Inflammatory macrophage treated with lipopolysaccharide for 4 hours (primary cell): ENCODE measurements around the gene TPGS1.

ENCODE experiments used
- DNase-seq: peaks from one replicate; pipeline ENCODE4 v3.0.0-alpha.2; 2020

TPGS1 gene

GRCh38 chr19:522726-523125, 15.4 kb downstream of the TPGS1 start:
- no peak for DNase-seq

- DNase-seq: no peak
Measured at GRCh38 chr19:524062-524674, 16.9 kb downstream of the TPGS1 start.

GRCh38 chr19:525029-525428, 17.7 kb downstream of the TPGS1 start:
- DNase-seq: no peak

- no peak for DNase-seq
Measured at GRCh38 chr19:525857-526419, 18.6 kb downstream of the TPGS1 start.

GRCh38 chr19:530134-531008, 23.1 kb downstream of the TPGS1 start:
- DNase-seq: no peak

GRCh38 chr19:531009-531752, 23.9 kb downstream of the TPGS1 start:
- peak; percentile 91 for DNase-seq

- DNase-seq: peak; percentile 16
Measured at GRCh38 chr19:531753-532560, 24.7 kb downstream of the TPGS1 start, which contains the start of gene CDC34. TSS of gene CDC34 (plus strand) at chr19:531760. CDS start at chr19:531932, 172 bp downstream.

- peak; percentile 52 for DNase-seq
Measured at GRCh38 chr19:532561-533363, 25.5 kb downstream of the TPGS1 start.

GRCh38 chr19:533364-534058, 26.2 kb downstream of the TPGS1 start:
- DNase-seq: no peak

- DNase-seq: no peak
Measured at GRCh38 chr19:534088-534487, 26.8 kb downstream of the TPGS1 start.

- no peak for DNase-seq
Measured at GRCh38 chr19:535017-535835, 27.9 kb downstream of the TPGS1 start.

GRCh38 chr19:536031-536880, 29.0 kb downstream of the TPGS1 start:
- DNase-seq: no peak

- DNase-seq: no peak
Measured at GRCh38 chr19:536881-537404, 29.6 kb downstream of the TPGS1 start.

- no peak for DNase-seq
Measured at GRCh38 chr19:538641-539428, 31.5 kb downstream of the TPGS1 start.

GRCh38 chr19:539429-540030, 32.2 kb downstream of the TPGS1 start:
- no peak for DNase-seq

GRCh38 chr19:540867-541637, 33.8 kb downstream of the TPGS1 start:
- DNase-seq: no peak

- DNase-seq: no peak
Measured at GRCh38 chr19:541699-542098, 34.4 kb downstream of the TPGS1 start.
